Fibroblast of lung (primary cell): ENCODE data around the gene GNA12. TPM values are rescaled to one million over a fixed set of nuclear protein-coding genes. Genes with fewer than 3 reads are reported as not detected.
"Not testable (repeated sequence)": the region's sequence is repeated elsewhere in the genome, so short reads cannot be mapped to it uniquely, and the experiment has no call there.

Experiments used
- DNase-seq, 2 donors: peaks; one replicate each; pipeline versions ENCODE4 v3.0.0 to v3.0.0-alpha.2; 2010; ENCODE audit warnings: low read depth in 2 of 2
- H2AFZ ChIP-seq: 2 replicates; pipeline ENCODE4 v1.5.1; 2012; ENCODE audit warnings: low read length, control low read depth, inconsistent platforms
- H3K27ac ChIP-seq: 2 replicates; pipeline ENCODE4 v1.5.1; 2011; ENCODE audit warnings: low read length, control low read depth; ENCODE audit not compliant: insufficient read depth
- H3K27me3 ChIP-seq: 2 replicates; pipeline ENCODE4 v1.5.1; 2011; ENCODE audit warnings: mild to moderate bottlenecking, low read length; ENCODE audit not compliant: control insufficient read depth, insufficient read depth
- H3K36me3 ChIP-seq: 2 replicates; pipeline ENCODE4 v1.5.1; 2011; ENCODE audit warnings: low read length; ENCODE audit not compliant: control insufficient read depth, insufficient read depth
- H3K4me1 ChIP-seq: 2 replicates; pipeline ENCODE4 v1.5.1; 2011; ENCODE audit warnings: low read length; ENCODE audit not compliant: control insufficient read depth, insufficient read depth; ENCODE audit errors: extremely low read depth
- H3K4me2 ChIP-seq: 2 replicates; pipeline ENCODE4 v1.5.1; 2011; ENCODE audit warnings: low read length, control low read depth; ENCODE audit not compliant: insufficient read depth; ENCODE audit errors: extremely low read depth
- H3K4me3 ChIP-seq, 4 experiments: fragments of 200-600 bp in 1 of 4; sonication (generic) in 1 of 4; replicated peaks in 1 of 4; 2 replicates each; pipeline ENCODE4 v1.5.1; 2011 to 2016; ENCODE audit warnings: low read length in 4 of 4, low read depth in 3 of 4, mild to moderate bottlenecking in 3 of 4, control low read depth in 2 of 4, inconsistent platforms in 1 of 4, mixed read lengths in 1 of 4; ENCODE audit not compliant: insufficient read depth in 1 of 4; ENCODE audit errors: control extremely low read depth in 1 of 4
- H3K79me2 ChIP-seq: 2 replicates; pipeline ENCODE4 v1.5.1; 2012; ENCODE audit warnings: mild to moderate bottlenecking, low read length, inconsistent platforms; ENCODE audit not compliant: control insufficient read depth, insufficient read depth
- H3K9ac ChIP-seq: 2 replicates; pipeline ENCODE4 v1.5.1; 2011; ENCODE audit warnings: mild to moderate bottlenecking, low read length, control low read depth; ENCODE audit not compliant: insufficient read depth
- H3K9me3 ChIP-seq: 2 replicates; pipeline ENCODE4 v1.5.1; 2012; ENCODE audit warnings: low read depth, low read length; ENCODE audit not compliant: control insufficient read depth, insufficient read depth
- H4K20me1 ChIP-seq: 2 replicates; pipeline ENCODE4 v1.5.1; 2011; ENCODE audit warnings: low read length; ENCODE audit not compliant: control insufficient read depth, insufficient read depth; ENCODE audit errors: extremely low read depth
- EZH2 ChIP-seq: IDR thresholded peaks from 2 replicates; pipeline ENCODE4 v1.5.1; 2012; ENCODE audit warnings: low read length, control low read depth, mild to moderate bottlenecking; ENCODE audit errors: missing control alignments
- polyA plus RNA-seq, 2 donors: library from polyadenylated mRNA; depleted of rRNA in 1 of 2; stranded (reverse) in 1 of 2; unstranded in 1 of 2; fragments of >200 nt; gene quantifications; 2 replicates each; pipeline ENCODE4 v1.2.1, GENCODE V29; 2011 to 2012; ENCODE audit warnings: missing spikeins in 1 of 2
- total RNA-seq: library from RNA; depleted of rRNA; stranded (reverse); fragments of >200 nt; gene quantifications from 2 replicates; pipeline ENCODE4 v1.2.1, GENCODE V29; 2014
- TF ChIP-seq, protein P1 (sequence below), 2 donors: IDR thresholded peaks in 1 of 2; conservative IDR thresholded peaks in 1 of 2; 1 replicate in 1 of 2; 2 replicates in 1 of 2; pipeline ENCODE4 v1.5.1; 2011 to 2012; ENCODE audit warnings: low read length in 2 of 2, control low read depth in 1 of 2, inconsistent platforms in 1 of 2, low read depth in 1 of 2, mild to moderate bottlenecking in 1 of 2

GNA12 gene
- total and polyA plus RNA-seq, 2 donors (not counting 1 experiment from before 2014, with no cell fraction given), result 36.2 to 137 TPM

DNA sequence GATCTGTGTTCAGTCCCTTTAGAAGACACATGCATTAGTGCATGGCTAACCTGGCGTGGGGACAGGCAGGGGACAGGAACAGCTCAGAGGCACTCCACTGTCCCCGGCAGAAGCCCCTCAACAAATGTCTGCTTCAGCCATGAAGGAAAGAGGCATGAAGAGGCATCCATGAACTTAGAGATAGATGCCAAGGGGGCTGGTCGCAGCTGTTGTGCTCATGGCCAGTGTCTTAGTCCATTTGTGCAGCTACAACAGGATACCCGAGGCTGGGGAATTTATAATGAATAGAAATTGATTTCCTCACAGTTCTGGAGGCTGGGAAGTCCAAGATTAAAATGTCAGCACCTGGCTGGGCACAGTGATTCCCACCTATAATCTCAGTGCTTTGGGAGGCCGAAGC is 14.5 kb upstream of the GNA12 start:
- TF ChIP-seq, protein P1, sequence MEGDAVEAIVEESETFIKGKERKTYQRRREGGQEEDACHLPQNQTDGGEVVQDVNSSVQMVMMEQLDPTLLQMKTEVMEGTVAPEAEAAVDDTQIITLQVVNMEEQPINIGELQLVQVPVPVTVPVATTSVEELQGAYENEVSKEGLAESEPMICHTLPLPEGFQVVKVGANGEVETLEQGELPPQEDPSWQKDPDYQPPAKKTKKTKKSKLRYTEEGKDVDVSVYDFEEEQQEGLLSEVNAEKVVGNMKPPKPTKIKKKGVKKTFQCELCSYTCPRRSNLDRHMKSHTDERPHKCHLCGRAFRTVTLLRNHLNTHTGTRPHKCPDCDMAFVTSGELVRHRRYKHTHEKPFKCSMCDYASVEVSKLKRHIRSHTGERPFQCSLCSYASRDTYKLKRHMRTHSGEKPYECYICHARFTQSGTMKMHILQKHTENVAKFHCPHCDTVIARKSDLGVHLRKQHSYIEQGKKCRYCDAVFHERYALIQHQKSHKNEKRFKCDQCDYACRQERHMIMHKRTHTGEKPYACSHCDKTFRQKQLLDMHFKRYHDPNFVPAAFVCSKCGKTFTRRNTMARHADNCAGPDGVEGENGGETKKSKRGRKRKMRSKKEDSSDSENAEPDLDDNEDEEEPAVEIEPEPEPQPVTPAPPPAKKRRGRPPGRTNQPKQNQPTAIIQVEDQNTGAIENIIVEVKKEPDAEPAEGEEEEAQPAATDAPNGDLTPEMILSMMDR (conservative IDR thresholded peaks at IDR 0.05 in 1 of 2, IDR thresholded peaks at IDR 0.05 in 1 of 2; ENCODE audit: low read depth in 1 of 2, low read length in 2 of 2), result no peak
- TF ChIP-seq EZH2, result no peak
- Histone ChIP-seq H4K20me1 (no peaks in the 10 kb centered on the region), H2AFZ (no peak overlapping the region), H3K27me3 (no peaks in the 10 kb centered on the region), H3K36me3 (no peaks in the 10 kb centered on the region), H3K9me3 (no peaks in the 10 kb centered on the region), H3K9ac (no peak overlapping the region), H3K4me1 (peaks cover 7% of the 10 kb centered on the region), H3K27ac (no peak overlapping the region), H3K79me2 (no peaks in the 10 kb centered on the region), H3K4me2 (no peak overlapping the region), H3K4me3 (no peak overlapping the region)
- no peak for DNase-seq

DNA sequence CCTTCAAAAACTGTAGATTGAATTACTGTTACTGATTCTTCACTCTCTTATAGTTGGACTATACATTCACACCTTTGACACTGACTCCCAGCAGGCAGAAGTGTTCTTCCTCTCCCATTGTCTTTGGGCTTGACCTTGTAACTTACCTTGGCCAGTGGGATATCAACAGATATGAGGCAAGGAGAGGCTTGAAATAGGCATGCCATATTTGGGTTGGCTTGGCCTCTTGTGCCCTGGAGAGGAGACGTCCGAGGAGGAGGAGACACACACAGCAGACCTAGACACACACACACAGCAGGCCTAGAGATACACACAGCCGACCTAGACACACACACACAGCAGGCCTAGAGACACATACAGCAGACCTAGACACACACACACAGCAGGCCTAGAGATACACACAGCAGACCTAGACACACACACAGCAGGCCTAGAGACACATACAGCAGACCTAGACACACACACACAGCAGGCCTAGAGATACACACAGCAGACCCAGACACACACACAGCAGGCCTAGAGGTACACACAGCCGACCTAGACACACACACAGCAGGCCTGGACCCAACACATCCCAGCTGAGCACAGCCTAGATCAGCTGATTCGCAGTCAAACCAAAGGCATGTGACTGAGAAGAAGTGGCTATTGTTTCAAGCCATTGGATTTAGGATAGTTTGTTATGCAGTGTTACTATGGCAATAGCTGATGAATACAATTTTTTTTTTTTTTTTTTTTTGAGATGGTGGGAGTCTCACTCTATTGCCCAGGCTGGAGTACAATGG is 12.5 kb upstream of the GNA12 start:
- Histone ChIP-seq H3K36me3 (no peaks in the 10 kb centered on the region), H3K79me2 (no peaks in the 10 kb centered on the region), H3K4me1 (no peaks in the 10 kb centered on the region), H3K4me3 (no peak overlapping the region), H4K20me1 (no peaks in the 10 kb centered on the region), H3K27me3 (no peaks in the 10 kb centered on the region), H3K27ac (no peak overlapping the region), H2AFZ (no peak overlapping the region), H3K4me2 (no peak overlapping the region), H3K9me3 (no peaks in the 10 kb centered on the region), H3K9ac (no peak overlapping the region)
- TF ChIP-seq EZH2, result no peak
- TF ChIP-seq, protein P1 (conservative IDR thresholded peaks at IDR 0.05 in 1 of 2, IDR thresholded peaks at IDR 0.05 in 1 of 2; ENCODE audit: low read depth in 1 of 2, low read length in 2 of 2), result no peak
- no peak for DNase-seq

DNA sequence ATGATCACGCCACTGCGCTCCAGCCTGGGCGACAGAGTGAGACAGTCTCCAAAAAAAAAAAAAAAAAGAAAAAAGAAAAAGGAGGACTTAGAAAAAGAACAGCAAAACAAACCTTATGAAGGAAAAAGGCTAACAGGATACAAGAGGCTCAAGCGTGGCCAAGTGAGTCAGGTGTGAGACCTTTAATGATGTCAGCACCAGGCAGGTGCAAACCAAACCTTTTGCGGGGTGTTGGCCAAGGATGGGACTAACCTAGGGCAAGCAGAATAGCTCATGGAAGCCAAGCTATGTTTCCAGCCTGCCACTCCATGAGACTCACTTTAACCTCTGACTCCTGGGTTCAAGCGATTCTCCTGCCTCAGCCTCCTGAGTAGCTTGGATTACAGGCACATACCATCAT is 11.3 kb upstream of the GNA12 start:
- no peaks in the 10 kb centered on the region for H3K36me3 ChIP-seq
- H2AFZ ChIP-seq, result no peak overlapping the region
- H4K20me1 ChIP-seq, result no peaks in the 10 kb centered on the region
- no peaks in the 10 kb centered on the region for H3K27me3 ChIP-seq
- no peak overlapping the region for H3K4me2 ChIP-seq
- no peak overlapping the region for H3K27ac ChIP-seq
- no peak overlapping the region for H3K4me3 ChIP-seq
- H3K4me1 ChIP-seq, result no peaks in the 10 kb centered on the region
- no peak overlapping the region for H3K9ac ChIP-seq
- TF ChIP-seq, protein P1 (conservative IDR thresholded peaks at IDR 0.05 in 1 of 2, IDR thresholded peaks at IDR 0.05 in 1 of 2; ENCODE audit: low read depth in 1 of 2, low read length in 2 of 2), result no peak
- no peak for TF ChIP-seq EZH2
- no peak for DNase-seq
- no peaks in the 10 kb centered on the region for H3K9me3 ChIP-seq
- H3K79me2 ChIP-seq, result no peaks in the 10 kb centered on the region

DNA sequence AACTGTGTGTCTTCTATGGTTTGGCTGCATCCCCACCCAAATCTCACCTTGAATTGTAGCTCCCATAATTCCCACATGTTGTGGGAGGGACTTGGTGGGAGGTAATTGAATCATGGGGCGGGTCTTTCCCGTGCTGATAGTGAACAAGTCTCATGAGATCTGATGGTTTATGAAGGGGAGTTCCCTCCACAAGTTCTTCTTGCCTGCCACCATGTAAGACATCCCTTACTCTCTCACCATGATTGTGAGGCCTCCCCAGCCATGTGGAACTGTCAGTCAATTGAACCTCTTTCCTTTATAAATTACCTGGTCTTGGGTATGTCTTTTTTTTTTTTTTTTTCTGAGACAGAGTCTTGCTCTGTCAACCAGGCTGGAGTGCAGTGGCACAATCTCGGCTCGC is 9.4 kb upstream of the GNA12 start:
- H3K27ac ChIP-seq, H2AFZ ChIP-seq, H3K36me3 ChIP-seq: not testable (repeated sequence)

More for the DNA sequence above, 9.4 kb upstream of the GNA12 start:
- not testable (repeated sequence) for H4K20me1 ChIP-seq, H3K27me3 ChIP-seq, DNase-seq, H3K9ac ChIP-seq, H3K4me3 ChIP-seq, H3K4me2 ChIP-seq, H3K9me3 ChIP-seq, H3K79me2 ChIP-seq, H3K4me1 ChIP-seq
